GM21367 (cell line): ENCODE data around the gene ANKRD28.

Source experiments
- ATAC-seq: cut with Tn5 transposase; IDR thresholded peaks from one replicate; pipeline ENCODE4 v1.9.1; 2021; ENCODE audit not compliant: unreplicated experiment

ANKRD28 gene

DNA sequence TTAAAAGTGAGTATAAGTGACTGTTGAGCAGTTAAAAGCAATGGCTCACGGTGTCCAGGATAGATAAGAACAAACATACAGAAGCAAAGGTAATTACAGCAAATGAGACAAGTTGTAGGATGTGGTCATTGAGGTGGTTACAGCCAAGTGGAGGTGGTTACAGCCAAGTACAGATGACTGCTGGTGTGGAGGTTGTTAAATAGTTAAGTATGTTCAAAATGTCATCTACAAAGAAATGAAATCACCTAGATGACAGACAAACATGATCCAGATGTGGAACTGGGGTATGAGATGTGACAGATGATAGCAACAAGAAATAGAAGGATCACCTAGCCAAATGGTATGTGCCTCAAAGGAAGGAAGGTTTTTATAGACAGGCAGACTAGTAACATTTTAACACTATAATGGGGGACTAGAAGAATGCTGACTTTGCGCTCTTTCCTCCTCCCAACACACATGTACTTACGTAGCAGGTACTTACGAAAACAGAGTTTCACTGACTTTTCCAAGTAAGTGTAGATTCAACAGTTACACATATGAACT lies 6.8 kb upstream of the ANKRD28 start:
- ATAC-seq = peak; percentile 37

DNA sequence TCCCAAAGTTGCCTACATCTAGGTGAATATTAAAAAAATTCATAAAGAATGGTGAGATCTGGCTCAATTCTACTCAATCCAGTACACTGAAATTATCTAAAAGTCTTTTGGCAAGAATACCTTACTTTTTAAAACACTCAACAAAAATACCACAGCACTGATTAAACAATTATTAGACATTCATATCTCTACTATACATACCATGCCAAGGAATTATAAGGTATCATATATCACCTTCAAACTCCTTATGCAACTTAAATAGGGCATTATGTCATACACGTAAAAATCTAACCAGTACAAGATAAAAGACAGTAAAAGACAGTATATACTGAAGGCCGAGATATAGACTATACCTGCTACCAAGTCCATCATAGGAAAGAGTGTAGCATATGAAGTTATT lies 6.1 kb upstream of the ANKRD28 start:
- no peak for ATAC-seq

DNA sequence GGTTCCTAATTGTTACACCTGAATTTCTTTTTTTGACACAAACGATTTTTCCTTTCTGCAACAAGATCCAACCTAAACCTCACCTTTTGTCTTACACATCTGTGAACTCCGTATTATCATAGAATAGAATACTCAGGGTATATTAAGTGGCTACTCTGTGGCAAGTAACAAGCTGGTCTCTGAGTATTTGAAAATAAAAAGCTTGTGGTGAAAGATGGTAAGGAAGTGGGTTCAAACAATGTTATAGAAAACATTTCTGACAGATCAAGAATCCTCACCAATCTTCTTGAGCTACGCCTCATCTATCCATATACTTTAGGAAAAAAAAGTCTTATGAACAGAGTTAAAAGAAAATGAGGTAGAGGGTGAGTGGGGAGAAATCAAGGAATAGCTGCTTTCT lies 3.5 kb upstream of the ANKRD28 start:
- no peak for ATAC-seq

DNA sequence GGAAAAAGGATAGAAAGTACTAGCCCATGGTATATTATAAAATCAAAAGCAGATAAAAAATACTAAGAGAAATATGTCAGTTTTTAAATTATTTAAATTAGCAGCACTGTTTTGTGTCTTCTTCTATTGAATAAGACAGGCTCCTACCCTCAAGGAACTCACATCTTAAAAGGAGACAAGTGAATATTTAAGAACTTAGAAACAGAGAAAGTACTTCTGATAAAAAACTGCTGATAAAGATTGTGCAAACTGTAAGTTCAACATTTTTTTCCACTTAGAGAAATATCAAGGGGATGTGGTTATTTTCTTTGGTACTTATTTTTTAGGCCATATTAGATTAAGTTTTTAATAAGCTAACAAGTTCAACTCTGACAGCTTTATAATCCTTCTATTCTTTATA lies 3.0 kb upstream of the ANKRD28 start:
- no peak for ATAC-seq

DNA sequence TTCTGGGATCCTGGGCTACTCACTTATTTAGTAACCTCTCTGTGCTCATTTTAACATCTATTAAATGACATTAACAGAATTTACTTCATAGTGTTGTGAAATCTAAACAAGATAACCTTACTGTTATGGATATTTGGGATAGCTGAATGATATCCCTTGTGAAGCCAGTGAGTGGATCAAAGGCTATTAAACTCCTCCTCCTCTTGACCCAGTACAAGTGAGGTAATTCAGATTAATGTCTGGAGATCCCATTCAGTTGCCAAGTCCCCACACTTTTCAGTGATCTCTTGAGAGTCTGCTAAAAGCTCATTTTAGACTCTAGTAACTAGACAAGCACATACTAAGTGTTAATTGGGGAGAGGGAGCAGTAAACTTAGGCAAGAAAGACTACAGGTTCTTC lies 2.5 kb upstream of the ANKRD28 start:
- no peak for ATAC-seq

DNA sequence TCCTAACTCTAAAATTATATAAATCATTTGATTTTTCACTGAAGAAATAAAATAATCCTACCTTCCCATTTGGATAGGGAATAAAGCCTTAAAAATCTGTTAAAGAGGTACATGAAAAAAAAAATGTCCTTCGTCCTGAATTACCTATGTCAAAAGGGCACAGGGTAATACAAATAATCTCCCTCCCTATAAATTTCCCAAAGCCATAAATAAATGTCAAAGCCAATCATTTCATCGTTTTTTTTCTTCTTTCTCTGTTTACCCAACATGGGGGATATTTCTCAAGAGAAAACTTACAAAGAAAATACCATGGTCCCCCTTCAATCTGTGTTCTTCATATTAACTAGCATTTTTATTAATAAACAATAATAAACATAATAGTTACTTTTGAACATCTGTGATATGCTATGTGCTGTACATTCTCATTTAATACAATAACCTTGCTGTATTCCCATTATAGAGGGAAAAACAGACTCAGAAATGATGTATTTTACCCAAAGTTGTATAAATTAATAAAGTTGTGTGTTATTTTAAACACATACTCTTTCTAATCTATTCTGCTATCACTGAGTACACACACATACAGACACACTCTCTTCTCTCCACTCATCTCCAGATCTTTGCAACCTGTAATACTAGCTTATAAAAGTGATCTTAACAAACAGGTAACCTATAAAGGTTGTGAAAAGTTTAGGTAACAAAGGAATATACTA lies 910 bp upstream of the ANKRD28 start:
- ATAC-seq = no peak

DNA sequence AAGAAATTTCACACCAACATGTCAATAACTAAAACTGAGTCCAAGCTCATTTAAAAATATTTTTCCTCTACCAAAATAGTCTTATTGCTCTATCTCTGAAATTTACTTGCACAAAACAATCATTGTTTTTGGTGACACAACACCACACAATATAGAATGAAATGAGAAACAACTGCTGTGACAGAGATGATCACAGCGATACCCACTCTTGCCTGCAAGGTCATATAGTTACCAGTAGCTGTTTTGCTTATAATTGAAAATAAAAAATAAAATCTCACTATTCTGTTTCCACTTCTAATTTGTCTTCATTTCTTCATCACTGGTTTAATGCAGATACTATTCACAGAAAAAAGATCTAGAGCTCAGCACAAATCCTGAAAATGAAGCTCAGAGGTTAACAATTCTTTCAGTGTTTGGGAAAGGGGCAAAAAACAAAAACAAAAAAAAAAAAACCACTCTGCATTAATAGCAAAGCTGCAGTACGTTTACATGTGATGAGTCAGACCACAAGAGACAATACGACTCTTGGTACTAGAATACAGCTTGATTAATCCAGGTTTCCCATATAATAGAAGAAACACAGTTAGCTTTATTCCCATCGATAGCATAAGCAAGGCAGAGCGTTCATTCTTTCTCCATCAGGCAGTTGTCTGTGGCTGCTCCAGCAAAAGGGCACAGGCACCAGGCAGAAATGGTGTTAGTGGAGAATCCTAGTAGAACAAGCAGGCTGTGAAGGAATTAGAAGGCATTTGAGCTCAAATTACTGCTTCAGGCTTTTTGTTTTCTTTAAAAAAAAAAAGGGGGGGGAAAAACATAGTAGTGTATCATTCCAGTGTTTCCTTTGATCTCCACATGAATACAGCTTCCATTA lies 773 bp downstream of the ANKRD28 start:
- ATAC-seq = no peak

DNA sequence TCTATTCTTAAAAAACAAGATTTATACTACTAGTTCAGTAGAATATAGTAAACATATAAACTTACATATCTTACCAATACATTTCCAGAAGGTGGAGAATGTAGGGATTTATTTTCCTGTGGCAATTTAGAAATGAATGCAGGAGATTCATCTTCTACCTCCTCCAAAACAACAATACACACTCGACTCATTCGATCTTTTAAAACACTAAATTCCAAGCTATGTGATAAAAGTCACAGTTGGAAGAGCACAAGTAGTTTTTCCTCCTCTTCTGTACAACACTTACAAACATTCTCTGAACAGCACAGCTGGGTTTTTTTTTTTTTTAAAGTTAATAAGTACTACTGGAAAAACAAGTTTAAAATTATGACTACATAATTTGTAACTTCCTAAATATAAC lies 1.4 kb downstream of the ANKRD28 start:
- ATAC-seq = no peak

DNA sequence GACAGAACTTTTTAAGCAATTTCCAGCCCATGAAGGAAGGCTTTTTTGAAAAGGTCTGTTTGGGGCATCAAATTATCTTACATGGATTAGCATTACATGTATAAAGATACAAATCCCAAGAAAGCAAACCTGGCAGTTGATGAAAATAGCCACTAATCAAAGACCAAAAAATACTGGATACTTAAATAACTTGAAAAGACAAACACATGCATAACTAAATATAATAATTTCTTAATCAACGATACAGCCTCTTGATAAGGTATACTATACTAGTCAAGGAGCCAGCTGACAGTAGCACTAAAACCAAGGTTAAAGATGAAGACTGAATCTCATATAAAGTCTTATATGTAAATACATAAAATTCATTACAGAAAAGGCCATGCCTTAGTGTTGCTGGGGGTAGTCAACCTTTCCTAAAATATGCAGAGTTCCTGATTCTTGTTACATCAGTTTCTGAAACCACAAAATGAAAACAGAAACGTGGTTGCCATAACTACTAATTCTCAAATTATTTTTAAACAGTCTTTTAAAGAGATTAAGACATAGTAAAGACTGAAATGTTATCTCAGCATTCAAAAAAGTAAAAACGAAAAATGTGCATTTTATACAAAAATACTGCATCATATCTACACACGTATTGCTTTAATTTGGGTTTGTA lies 2.0 kb downstream of the ANKRD28 start:
- ATAC-seq = peak; percentile 33

DNA sequence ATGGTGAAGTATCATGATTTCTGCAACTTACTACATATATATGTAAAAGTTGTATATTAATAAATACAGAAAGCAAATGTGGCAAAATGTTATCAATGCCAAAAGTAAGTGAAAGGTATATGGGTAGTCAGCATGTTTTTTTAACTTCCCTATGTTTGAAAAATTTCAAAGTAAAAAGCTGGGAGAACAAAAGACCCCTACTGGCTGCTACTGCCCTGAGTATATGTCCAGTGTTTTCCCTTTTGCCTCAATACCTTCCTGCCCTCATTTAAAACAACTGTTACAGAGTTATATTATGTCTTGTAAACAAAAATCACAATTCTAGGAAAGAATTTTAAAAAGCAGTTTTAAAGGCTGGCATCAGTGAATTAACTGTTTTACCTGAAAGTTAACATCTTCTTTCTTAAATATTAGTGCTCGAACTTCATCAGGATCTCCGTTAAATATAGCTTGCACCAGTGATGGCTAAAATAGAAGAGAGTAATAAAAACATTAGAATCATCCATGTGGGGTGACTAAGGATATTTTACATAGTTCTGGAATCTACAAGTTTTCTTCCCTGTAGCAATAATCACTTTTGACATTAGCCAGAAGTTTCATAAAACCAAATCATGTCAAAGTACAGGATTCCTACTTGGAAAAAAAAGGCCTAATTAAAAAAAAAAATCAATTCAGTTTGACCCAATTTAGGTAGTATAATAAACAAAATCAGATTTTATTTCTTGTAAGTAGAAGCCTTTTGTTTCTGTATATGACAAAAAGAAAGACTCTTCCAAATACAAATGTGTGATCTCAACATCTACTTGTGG lies 2.7 kb downstream of the ANKRD28 start:
- no peak for ATAC-seq

DNA sequence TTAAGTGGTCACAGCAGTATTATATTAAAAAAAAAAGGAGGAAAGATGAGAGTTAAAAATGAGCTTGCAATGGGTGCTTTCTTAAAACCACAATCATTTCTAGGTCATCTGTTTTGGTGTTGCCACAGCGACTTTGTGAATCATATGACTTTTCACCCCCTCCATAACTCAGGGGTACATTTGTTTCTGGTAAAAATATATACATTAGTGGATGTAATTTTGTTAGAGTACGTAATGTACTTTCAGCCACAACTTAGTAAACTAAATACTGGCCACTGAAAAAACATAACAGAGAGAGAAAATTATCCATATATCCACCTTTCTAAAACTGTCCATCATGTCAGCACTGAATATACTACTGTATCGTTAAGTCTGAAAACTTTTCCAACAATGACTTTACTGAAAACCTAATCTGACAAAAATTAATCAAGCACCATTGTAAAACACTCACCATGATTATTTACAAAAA lies 3.4 kb downstream of the ANKRD28 start:
- peak; percentile 28 for ATAC-seq

DNA sequence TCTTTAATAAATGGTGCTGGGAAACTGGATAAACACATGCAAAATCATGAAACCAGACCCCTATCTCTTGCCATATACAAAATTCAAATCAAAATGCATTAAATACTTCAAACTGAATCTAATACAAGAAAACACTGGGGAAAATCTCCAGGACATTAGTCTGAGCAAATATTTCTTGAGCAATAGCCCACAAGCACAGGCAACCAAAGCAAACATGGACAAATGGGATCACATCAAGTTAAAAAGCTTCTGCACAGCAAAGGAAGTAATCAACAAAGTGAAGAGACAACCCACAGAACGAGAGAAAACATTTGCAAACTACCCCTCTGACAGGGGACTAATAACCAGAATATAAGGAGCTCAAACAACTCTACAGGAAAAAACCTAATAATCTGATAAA lies 6.3 kb downstream of the ANKRD28 start:
- no peak for ATAC-seq

DNA sequence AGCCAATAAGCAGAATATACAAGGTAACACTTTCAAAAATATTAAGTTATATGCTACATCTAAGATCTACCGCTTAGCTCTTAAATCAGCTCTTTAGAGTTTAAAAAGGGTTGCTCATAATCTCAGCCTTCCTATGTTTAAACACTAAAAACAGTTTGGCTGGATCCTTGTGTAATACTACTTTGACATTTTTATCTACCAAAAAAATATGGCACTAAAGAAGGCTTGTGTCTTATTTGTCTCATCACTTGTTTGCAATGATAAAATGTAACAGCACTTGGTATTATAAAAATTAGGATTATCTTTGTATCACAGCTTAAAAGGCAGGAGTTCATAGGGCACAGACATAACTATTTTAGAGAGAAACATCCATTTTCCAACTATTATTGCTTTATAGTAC lies 9.8 kb downstream of the ANKRD28 start:
- ATAC-seq = no peak

DNA sequence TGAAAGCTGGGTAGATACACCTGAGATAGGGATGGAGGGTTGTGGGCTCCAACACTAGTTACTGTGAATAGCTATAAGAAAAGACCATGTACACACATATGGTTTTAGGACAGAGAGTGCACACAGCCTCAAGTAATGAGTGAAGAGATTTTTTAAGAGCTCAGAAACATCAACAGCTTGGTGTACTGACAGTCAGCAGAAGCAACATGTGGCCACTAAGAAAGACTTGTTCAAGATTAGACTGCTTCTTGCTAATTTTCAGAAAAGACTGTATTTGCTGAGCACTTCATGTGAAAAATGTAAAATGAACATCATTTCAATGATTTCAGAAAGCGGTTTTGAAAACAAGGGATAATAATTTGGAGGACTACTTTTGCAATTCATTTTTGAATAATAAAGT lies 10.3 kb downstream of the ANKRD28 start:
- ATAC-seq = no peak

DNA sequence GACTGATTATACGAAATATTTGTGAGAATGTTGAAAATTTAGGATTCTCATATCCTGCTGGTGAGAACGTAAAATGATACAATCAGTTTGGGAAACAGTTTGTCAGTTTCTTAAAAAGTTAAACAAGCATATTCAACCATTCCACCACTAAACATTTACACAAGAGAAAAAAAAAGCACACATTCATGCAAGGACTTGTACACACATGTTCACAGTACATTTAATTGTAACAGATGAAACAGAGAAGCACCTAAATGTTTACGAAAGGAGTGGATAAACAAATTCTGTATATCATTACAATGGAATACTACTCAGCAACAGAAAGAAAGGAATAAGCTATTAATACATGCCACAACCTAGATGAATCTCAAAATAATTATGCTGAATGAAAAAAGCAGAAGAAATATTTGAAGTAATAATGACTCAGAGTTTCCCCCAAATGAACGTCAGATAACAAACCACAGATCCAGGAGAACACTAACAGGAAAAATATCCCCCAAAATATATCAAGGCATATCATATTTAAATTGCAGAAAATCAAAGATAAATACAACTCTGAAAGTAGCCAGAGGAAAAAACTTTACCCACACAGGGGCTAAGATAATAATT lies 14.3 kb downstream of the ANKRD28 start:
- ATAC-seq = no peak

DNA sequence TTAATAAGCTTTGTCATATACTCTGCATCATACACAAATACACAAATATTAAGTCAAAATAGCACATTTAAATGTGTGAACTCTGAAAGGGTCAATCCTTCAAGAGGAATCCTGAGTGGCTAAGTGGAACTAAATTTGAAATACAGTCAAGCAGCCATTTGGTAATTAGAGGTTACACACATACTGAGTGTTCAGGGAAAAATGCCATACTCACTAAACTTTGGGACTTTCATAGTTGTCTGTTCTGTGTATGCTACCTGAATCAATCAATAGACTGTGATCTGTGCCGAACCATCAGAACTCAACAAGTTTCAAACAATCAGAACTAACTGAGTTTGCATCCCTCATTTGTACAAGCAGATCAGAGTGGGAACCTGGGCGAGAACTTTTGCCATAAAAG lies 15.3 kb downstream of the ANKRD28 start:
- ATAC-seq = no peak

DNA sequence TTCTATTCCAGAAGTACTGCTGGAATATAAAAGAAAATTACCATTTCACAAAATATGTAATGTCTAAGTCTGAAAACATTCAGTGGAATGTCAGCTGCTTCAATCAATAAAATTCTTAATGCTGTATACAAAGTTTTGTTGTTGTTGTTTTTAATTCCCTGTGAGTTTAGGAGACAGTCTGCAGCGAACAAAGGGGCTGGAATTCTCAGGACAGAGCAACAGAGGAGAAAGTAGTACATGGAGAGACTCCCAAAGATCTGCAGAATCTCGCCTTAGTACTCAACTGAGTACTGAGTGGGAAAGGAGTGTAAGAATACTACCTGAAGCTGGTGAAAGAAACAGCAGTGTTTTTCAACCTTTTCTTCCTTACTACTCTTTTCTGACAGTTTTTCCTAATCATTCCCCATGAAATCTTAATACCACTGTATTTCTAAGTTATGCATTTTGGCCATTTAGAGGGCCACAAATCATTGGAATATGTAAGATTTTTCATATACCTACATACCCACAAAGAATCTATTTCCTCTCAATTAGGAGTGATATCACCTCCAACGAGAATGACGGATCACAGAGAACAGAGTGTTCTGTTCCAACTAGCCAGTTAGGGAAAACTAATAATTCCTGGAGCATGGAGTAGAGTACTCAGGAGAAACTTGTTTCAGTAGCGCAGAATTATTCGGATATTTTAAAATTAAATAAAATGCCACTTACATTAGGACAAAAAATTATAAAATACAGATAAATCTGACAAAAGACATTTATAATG lies 16.0 kb downstream of the ANKRD28 start:
- ATAC-seq = no peak

DNA sequence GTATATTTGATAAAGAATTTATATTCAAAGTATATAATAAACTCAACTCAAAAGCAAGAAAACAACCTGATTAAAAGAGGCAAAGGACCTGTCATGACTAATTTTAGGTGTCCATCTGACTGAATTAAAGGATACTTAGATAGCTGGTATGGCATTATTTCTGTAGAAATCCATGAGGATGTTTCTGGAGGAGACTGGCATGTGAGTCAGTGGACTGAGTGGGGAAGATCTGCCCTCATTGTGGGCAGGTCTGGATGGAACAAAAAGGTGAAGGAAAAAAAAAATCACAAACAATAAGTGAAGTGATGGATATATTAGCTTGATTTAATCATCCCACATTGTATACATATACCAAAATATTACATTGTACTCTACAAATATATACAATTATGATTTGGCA lies 16.6 kb downstream of the ANKRD28 start:
- no peak for ATAC-seq

DNA sequence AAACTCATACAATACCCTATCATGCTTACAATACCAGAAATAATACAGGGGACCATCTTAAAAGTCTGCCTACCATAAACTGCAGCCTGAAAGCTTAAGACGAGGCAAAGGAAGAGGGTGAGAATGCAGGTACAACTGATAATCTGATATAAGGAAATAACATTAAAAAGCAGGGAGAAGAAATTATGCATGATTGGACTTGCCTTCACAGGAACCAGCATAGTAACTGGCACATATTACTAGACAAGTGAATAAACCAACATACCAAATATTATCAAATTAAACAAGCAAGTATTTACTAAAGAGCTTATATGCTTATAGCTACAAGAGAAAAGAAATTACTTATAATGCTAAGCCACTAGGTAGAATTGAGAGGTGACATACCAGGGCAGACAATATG lies 18.7 kb downstream of the ANKRD28 start:
- ATAC-seq = no peak
